Stimulated activated naive CD8-positive, alpha-beta T cell treated with anti-CD3 and anti-CD28 coated beads, Interleukin-15, Interleukin-2, amounts not matched to agents 100 U/mL and 50 U/mL, for 24 hours (primary cell): ENCODE data around the gene KHK.
"Not testable (repeated sequence)": the region's sequence is repeated elsewhere in the genome, so short reads cannot be mapped to it uniquely, and the experiment has no call there.

Experiments used
- ATAC-seq: fragments of 150-1000 bp; cut with Tn5 transposase; one replicate; pipeline ENCODE4 v1.10.0; 2021
- DNase-seq: peaks from one replicate; pipeline ENCODE4 v3.0.0; 2021

Gene KHK

DNA sequence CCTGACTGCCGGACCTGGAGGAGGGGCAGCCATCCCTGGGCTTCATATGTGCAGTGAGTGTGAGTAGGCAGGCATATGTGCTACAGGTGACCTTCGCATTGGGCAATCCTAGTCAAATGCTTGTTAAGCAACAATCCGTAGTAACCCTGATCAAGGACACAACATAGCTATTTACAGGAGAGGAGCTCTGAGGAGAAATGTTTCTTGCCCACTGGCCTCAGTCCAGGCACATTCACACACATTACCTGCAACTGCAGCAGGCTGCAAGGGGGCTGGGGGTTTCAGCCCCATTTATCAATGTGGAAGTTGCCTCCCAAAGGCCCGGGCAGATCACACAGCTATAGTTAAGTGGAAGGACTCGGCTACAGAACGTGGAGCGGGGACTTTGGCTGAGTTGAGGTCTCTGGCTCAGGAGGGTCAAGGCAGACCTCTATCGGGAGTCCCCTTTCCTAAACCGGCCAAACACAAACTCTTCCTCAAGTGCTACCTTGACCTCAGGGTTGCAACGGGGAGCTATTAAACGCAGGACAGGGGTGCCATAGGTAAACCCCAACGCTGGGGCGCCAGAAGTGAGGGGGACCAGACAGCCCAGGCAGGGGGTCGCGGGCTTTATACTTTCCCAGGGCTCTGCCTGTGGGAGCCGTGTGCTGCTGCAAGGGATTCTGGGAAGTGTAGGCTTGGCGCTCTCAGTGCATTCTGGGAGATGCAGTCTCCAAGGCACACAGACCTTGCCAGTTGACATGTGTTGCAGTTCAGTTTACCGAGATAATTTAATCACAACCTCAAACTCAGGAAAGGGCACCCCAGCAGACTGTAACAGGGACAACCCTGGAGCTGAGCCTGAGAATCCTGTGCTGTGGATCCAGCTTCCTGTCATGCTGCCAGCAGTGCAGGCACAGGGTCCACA, 9.4 kb downstream of the KHK start:
- peak; percentile 49 for DNase-seq
- peak; percentile 80 for ATAC-seq

DNA sequence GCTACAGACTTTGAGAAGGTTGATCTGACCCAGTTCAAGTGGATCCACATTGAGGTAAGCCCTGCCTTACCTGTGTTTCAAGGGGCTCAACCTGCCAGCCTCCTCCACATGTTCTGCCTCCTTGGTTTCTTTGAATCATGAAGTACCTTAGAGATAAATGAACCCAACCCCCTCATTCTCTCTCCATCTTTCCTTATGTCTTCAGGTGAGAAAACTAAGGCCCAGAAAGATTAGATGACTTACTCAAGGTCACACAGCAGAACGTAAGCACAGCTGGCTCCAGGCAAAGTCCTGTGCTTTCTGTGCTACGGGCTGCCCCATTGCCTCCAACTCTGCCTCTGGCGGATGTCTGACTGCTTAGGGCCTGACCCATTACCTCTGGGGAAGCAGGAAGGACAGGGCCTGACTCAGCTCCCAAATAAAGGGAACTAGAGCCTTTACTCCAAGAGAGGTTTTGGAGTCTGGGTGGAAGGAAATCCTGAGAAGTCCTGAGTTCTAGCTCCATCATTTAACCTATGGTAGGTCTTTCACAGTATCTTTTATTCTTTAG, 10.3 kb downstream of the KHK start:
- no peak for DNase-seq
- ATAC-seq = no peak

DNA sequence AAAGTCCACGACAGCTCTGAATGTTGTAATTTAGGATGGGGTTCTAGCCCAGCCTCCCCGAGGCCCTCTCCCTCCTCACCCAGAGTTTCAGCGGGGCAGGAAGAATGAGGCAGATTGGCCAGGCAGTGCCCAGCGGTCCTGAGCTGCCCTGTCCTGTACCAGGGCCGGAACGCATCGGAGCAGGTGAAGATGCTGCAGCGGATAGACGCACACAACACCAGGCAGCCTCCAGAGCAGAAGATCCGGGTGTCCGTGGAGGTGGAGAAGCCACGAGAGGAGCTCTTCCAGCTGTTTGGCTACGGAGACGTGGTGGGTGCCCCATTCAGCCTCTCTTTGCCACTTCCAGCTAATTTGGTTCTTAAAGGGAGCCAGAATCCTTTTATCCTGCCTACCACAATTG, 10.8 kb downstream of the KHK start:
- ATAC-seq (no peak), DNase-seq (no peak)

DNA sequence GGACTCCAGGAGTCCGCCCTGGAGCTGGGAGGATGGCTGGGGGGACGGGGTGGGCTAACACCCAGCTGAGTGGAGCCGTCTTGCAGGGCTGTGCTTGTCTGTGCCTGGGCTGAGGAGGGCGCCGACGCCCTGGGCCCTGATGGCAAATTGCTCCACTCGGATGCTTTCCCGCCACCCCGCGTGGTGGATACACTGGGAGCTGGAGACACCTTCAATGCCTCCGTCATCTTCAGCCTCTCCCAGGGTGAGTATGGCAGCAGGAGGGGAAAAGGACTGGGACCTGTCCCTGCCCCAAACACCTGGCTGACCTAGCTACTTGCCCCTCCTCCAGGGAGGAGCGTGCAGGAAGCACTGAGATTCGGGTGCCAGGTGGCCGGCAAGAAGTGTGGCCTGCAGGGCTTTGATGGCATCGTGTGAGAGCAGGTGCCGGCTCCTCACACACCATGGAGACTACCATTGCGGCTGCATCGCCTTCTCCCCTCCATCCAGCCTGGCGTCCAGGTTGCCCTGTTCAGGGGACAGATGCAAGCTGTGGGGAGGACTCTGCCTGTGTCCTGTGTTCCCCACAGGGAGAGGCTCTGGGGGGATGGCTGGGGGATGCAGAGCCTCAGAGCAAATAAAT, 12.9 kb downstream of the KHK start:
- DNase-seq (no peak), ATAC-seq (no peak)

DNA sequence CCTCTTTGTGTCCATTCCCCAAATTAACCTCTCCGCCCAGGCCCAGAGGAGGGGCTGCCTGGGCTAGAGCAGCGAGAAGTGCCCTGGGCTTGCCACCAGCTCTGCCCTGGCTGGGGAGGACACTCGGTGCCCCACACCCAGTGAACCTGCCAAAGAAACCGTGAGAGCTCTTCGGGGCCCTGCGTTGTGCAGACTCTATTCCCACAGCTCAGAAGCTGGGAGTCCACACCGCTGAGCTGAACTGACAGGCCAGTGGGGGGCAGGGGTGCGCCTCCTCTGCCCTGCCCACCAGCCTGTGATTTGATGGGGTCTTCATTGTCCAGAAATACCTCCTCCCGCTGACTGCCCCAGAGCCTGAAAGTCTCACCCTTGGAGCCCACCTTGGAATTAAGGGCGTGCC, 13.5 kb downstream of the KHK start:
- DNase-seq = no peak
- no peak for ATAC-seq

DNA sequence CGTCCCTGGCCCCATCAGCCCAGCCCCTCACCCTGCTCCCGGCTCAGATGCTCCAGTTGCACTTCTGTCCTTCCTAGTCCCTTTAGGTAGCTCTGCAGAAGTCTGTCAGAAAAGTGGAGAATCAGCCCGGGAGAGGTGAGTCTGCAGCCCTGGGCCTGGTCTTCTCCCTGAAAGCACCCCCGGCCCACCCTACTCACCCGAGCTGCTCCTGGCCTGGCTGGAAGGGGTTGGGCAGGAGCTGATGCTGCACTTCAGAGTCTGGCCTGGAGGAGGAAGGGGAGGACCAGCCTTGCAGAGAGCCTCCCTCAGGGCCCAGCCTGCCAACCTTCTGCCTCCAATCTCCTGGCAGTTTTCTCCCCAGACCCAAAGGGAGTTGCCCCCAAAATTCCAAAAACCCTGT, 15.8 kb downstream of the KHK start:
- ATAC-seq (no peak), DNase-seq (no peak)

DNA sequence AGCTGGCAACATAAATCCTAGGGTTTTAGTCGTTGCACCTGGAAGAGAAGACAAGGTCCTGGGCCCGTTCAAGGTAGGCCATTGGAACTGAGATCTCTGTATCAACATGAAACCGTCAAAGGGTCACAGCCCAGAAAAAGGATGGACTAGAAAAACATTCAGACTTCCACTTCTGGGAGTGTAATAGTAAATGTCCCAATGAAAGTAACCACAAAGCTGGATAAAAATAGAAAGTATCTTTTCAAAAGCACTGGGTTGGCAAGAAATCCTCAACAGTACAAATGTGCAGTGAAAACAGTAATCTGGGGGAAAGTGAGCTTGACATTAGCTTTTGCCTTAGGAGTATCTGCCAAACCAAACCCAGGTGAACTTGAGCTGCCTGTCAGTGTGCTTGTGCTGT, 19.4 kb downstream of the KHK start:
- DNase-seq (no peak), ATAC-seq (no peak)

DNA sequence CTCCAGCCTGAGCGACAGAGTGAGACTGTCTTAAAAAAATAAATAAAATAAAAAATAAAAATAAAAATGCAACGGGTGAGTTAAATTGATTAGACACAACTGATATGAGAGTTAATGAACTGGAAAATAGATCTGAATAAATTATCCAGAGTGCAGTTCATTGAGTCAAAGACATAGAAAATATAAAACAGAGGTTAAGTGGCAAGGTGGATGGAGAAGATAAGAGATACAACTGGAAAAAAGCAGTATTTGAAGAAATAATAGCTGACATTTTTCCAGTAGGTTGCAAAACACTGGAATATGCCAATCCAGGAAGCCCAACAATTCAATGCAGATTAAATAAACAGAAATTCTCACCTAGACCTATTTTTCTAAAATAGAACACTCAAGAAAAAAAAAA, 21.6 kb downstream of the KHK start:
- ATAC-seq (no peak), DNase-seq (no peak)

DNA sequence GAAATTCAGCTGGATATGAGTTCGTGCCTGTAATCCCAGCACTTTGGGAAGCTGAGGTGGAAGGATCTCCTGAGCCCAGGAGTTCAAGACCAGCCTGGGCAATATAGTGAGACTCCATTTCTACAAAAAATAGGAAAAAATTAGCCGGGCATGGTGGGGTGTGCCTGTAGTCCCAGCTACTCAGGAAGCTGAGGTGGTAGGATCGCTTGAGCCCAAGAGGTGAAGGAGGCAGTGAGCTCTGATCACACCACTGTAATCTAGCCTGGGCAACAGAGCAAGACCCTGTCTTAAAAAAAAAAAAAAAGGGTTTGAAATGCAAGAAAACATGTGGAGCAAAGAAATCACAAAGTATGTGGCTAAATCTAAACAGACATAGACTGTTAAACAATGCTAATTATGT, 22.5 kb downstream of the KHK start:
- ATAC-seq = no peak
- DNase-seq = no peak

DNA sequence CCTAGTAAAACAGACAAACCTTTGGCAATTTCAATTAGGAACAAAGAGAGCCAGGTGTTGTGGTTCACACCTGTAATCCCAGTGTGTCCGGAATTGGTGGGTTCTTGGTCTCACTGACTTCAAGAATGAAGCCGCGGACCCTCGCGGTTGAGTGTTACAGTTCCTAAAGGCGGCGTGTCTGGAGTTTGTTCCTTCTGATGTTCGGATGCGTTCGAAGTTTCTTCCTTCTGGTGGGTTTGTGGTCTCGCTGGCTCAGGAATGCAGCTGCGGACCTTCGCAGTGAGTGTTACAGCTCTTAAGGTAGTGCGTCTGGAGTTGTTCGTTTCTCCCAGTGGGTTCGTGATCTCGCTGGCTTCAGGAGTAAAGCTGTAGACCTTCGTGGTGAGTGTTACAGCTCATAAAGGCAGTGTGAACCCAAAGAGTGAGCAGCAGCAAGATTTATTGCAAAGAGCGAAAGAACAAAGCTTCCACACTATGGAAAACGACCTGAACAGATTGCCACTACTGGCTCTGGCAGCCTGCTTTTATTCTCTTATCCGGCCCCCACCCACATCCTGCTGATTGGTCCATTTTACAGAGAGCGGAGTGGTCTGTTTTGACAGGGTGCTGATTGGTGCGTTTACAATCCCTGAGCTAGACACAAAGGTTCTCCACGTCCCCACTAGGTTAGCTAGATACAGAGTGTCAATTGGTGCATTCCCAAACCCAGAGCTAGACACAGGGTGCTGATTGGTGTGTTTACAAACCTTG, 24.2 kb downstream of the KHK start:
- DNase-seq, ATAC-seq: not testable (repeated sequence)

DNA sequence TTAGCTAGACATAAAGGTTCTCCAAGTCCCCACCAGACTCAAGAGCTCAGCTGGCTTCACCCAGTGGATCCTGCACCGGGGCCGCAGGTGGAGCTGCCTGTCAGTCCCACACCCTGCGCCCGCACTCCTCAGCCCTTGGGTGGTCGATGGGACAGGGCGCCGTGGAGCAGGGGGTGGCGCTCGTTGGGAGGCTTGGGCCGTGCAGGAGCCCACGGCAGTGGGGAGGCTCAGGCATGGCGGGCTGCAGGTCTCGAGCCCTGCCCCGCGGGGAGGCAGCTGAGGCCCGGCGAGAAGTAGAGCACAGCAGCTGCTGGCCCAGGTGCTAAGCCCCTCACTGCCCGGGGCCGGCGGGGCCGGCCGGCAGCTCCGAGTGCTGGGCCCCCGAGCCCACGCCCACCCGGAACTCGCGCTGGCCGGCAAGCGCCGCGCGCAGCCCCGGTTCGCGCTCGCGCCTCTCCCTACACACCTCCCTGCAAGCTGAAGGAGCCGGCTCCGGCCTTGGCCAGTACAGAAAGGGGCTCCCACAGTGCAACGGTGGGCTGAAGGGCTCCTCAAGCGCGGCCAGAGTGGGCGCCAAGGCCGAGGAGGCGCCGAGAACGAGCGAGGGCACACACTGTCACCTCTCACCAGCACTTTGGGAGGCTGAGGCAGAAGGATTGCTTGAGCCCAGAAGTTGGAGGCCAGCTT, 25.0 kb downstream of the KHK start:
- ATAC-seq, DNase-seq: not testable (repeated sequence)

DNA sequence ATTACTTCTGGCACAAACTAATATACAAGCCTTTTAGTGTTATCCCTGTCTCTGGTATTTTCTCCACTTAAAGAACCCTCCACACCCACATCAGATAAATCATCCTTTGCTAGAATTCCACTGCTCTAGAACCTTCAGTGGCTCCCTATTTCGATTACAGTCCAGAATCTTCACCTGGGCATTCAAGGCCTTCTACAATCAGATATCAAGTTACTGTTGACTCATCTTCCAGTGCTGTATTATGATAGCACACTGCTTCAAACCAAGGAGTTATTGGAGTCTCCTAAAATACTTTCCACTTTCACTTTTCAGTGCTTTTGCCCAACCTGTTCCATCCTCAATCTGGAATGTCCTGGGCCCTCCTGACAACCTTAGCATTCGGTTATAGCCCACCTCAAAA, 28.9 kb downstream of the KHK start:
- ATAC-seq (no peak), DNase-seq (no peak)

DNA sequence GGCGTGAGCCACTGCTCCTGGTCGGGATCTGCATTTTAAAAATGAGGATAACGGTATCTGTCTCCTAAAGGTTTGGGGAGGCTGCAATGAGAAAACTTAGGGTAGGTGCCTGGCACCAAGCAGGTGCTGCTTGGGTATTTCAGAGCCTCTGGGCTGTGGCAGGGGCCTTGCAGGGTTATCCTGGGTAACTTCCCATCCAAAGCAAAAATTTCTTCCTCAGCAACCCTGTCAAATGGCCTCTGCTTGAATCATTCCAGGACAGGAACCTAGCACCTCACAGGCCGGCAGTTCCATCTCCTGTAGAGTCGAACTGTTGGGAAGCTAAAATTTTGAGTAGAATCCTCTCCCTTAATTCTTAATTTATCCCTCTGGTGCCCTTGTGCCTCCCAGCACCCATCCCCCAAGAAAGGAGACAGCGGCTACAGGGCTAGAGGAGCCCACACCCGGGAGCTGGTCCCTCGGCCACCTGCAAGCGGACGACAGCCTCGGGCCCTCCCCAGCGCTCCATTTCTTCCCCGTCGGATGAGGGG, 31.5 kb downstream of the KHK start:
- ATAC-seq = no peak
- DNase-seq = no peak

DNA sequence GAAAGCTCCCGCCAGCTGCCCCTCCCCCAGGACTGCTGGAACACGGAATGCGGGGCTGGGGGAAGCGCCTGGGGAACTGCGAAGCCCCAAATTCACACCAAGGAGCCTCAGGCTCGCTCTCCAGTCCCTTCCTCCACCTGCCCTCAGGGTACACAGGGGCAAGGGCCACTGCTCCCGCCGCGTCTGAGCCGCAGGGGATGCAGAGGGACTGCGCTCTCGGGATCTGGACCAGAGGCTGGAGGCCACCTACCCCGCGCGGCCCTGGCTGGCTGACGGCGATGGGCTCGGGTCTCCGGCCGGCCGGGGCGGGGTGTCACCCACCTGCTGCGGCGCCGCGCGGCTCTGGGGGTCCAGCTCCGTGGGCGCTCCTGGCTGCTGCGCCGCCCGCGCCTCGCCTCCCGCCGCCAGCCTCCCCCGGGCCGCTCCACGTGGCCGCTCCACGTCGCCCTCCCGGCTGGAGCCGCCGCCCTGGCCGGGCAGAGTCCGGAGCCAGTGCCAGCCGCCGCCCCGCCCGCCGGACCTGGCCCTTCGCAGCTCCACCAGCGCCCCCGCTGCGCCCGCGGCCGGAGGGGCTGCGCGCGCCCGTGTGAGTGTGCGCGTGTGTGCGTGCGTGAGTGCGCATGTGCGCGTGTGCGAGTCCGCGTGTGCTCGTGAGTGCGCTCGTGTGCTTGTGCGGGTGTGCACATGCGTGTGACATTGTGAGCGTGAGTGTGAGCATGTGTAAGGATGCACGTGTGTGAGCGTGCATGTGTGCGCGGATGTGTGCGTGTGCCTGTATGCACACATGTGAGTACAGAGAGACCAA, 32.2 kb downstream of the KHK start, which contains the start of gene CGREF1:
Gene CGREF1 (minus strand): TSS at position 604 of the 805 bp plus-strand sequence. CDS start 14,762 bp downstream, outside the sequence.
- ATAC-seq (peak; percentile 7), DNase-seq (peak; percentile 29)

DNA sequence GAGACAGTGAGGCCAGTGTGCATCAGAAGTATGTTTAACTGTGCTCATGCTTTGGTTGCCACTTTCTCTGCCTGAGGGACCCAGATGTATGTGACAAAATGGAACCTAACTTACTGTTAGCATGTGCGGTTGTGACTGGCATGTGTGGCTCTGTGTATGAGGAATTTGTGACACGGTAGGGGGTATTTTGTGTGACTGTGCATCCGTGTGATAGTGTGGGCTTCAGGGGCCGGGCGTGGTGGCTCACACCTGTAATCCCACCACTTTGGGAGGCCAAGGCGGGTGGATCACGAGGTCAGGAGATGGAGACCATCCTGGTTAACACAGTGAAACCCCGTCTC, 32.7 kb downstream of the KHK start:
- ATAC-seq, DNase-seq: not testable (repeated sequence)

DNA sequence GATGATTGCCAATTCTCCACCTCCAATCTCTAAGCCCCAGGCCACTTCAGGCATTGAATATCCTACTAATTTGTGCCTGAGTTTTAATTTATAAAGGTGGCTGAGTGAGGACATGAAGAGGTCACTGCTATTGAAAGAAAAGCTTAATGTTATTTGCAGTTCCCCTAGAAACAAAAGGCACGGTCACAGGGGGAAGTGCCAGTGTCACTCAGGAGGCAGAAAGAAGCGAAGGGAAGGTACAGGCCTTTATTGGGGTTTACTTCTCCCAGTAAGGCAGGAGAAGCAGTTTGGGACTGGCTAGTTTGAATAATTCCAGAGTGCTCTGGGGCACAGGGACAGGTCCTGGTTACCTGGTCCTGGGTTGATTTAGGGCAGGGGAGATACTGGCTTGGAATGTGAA, 35.3 kb downstream of the KHK start:
- DNase-seq = no peak
- ATAC-seq = no peak

DNA sequence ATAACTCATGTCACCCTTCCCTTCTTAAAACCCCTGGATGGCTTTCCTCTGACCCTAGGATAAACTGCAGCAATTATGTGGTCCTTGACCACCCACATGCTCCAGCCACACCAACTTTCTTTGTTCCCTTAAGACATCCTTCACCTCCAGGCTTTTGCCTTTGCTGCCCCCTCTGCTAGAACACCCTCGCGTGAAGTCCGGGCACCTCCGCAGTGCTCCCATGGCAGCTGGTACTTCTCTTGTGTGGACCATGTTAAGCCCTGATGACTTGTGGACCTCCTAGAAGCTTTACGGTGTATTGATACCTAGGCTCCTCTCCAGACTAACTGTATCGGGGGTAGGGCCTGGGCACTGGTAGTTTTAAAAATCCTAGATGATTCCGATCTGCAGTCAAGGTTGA, 36.2 kb downstream of the KHK start:
- ATAC-seq = no peak
- DNase-seq = no peak

DNA sequence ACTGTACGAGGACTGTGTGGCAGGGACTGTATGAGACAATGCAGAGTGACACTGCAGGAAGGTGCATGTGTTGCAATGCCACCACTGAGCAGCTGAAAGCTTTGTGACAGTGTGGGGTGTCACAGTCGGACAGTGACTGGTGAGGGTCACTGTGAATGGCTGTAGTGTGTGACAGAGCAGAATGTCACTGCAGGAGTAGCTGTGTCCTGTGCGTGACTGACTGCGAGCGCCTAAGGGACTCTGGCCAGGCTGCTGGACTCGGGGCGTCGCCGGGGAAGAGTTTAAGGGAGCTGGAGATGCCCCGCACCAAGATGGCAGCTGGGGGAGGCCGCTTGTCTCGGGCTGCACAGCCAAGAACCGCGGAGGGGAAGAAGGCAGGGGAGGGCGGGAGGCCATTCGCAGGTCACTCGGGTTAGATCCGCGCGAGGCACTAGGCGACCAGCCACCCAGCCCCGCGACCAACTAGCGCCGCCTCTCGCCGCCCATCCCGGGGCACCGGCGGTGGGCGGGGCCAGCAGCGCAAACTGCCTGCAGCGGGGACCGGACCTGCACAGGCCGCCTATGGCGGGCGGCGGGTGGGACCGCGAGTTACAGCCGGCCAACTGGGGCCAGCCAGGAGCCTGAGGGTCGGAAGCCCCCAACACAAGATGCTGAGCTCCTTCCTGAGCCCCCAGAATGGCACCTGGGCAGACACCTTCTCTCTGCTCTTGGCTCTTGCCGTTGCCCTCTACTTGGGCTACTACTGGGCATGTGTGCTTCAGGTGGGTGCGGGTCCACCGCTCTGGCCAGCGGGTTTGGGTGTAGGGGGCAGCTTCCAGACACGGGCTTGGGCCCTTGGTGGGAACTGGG, 37.0 kb downstream of the KHK start, which contains the start of gene ABHD1:
Gene ABHD1 (plus strand): TSS at position 514 of the 849 bp plus-strand sequence. CDS start 134 bp downstream, at position 648.
- ATAC-seq (peak; percentile 78), DNase-seq (peak; percentile 71)

DNA sequence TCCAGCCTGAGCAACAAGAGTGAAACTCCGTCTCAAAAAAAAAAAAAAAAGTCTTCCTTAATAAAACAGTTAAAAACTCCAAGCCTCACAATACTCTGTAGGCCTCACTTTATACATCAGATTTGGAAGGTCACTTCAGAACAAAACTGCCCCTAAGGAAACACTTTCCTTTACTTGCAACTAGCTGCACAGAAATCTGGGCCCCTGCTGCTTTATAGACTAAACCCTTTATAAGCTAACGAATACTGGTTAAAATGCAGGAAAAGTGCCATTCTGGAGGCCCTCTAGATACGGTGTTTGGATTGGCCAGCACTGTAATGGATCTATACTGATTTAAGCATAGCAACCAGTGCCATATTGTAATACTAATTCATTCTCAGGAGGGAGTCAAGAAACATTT, 38.5 kb downstream of the KHK start:
- ATAC-seq (no peak), DNase-seq (no peak)

DNA sequence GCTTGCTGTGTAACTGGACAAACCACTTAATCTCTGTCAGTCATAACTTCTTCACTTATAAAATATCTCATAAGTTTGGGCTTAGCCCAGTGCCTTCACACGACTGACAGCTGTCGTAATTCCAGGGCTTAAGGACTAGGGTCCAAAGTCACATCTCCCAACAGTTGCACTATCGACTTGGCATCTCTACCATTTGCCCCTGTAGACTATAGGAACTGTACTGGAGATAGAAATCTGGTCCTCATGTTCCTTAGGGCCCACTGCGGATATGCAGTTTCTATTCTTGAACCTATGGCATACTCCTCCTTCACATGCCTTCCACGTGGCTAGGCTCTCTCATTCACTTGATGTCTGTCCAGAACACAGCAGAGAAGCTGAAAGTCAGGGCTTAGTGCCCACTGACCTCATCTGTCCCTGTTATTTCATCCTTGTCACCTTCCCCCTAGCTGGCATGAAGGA, 39.7 kb downstream of the KHK start:
- ATAC-seq (no peak), DNase-seq (no peak)
